ENCODE measurements around the gene ITGA5.

Gene ITGA5

DNA sequence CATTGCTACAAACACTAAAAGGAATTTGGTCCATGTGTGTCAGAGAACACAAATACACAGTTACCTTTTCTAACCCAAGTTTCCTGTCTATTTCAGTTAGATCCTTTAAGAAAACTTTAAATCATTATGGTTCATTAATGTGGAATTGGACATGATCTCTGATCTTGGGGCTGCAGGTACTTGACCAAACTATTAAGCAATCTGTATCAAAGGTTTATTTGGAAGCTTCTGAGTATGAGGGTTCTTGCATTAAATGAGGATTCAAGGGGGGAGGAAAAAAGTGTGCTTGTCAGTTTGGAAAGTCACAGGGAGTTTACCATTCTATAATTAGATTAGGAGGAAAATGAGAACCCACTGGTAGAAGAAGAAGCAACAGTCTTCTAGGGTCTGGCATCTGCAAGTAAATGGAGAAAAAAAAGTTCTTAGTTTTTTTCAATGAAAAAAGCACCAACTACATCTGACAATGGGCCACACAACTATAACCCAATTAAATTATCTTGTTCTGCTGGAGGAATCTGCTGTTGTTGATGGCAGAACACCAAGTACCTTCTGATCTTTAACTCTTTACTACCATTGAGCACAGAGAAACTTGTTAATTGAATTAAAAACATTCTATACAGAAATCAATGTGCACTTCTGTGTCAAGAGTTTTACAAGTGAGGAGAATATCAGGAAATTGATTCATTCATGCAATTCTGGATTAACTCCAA, 36.8 kb upstream of the ITGA5 start:
- no peak for DNase-seq (ENCODE audit: low spot score)
- no peak overlapping the region for H3K27ac ChIP-seq
- CTCF ChIA-PET, result no interaction called here
- TF ChIP-seq, protein P1, sequence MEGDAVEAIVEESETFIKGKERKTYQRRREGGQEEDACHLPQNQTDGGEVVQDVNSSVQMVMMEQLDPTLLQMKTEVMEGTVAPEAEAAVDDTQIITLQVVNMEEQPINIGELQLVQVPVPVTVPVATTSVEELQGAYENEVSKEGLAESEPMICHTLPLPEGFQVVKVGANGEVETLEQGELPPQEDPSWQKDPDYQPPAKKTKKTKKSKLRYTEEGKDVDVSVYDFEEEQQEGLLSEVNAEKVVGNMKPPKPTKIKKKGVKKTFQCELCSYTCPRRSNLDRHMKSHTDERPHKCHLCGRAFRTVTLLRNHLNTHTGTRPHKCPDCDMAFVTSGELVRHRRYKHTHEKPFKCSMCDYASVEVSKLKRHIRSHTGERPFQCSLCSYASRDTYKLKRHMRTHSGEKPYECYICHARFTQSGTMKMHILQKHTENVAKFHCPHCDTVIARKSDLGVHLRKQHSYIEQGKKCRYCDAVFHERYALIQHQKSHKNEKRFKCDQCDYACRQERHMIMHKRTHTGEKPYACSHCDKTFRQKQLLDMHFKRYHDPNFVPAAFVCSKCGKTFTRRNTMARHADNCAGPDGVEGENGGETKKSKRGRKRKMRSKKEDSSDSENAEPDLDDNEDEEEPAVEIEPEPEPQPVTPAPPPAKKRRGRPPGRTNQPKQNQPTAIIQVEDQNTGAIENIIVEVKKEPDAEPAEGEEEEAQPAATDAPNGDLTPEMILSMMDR (conservative IDR thresholded peaks at IDR 0.05; ENCODE audit: low read depth), result no peak
- POLR2A ChIA-PET (ENCODE audit: low non-redundant PET), result no interaction called here

DNA sequence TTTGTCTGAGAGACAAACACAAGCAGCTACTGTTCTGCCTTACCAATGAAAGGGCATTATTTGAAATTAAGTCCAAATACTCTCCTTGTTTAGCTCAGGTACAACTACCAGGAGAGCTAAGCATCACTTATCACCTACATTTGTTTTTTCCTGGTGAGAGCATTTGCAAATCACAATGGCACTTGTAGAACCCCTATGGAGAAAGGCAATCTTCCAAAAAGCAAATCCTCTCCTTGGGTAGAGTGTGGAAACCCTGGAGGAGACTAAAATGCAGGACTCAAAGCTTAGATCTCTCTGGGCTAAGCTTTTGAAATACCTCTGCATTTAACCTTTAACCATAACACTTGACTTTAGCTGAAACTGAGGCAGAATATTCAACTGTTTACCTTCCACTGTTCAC, 33.6 kb upstream of the ITGA5 start:
- POLR2A ChIA-PET (ENCODE audit: low non-redundant PET), result no interaction called here
- CTCF ChIA-PET, result interaction anchor here (0.8 kb wide), 1 partner anchor 53 kb away, joined by 3 read pairs; no protein-coding TSS in a partner anchor
- TF ChIP-seq, protein P1 (conservative IDR thresholded peaks at IDR 0.05; ENCODE audit: low read depth), result no peak
- no peak overlapping the region for H3K27ac ChIP-seq
- no peak for DNase-seq (ENCODE audit: low spot score)

DNA sequence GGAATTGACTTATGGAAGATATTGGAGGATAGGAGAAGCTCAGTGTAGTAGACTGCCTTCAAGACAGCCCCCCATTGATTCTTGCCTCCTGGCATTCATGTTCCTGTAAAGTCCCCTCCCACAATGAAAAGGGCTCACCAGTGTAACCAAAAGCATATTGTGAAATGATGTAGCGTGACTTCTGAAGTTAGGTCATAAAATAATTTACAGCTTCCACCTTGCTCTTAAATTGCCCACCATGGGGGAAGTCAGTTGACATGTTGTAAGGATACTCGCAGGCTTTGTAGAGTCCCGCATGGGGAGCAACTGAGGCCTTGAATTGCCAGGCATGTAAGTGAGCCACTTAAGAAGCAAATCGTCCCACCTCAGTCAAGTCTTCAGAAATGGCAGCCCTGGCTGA, 29.3 kb upstream of the ITGA5 start:
- TF ChIP-seq, protein P1 (conservative IDR thresholded peaks at IDR 0.05; ENCODE audit: low read depth), result no peak
- H3K27ac ChIP-seq, result no peak overlapping the region
- POLR2A ChIA-PET (ENCODE audit: low non-redundant PET), result no interaction called here
- no peak for DNase-seq (ENCODE audit: low spot score)
- CTCF ChIA-PET, result interaction anchor here (3.5 kb wide), 1 partner anchor 49 kb away, joined by 16 read pairs; no protein-coding TSS in a partner anchor

DNA sequence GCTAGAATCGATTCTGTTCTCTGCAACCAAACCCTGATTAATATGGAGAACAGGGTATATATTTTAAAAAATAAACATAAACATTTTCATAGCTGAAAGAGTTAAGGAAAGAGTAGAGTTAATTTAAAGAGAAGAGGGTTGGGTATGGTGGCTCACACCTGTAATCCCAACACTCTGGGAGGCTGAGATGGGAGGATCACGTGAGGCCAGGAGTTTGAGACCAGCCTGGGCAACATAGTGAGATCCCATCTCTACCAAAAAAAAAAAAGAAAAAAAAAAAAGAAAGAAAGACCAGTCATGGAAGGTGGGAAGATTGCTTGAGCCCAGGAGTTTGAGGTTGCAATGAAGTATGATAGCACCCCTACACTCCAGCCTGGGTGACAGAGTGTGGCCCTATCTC, 28.9 kb upstream of the ITGA5 start:
- no peak overlapping the region for H3K27ac ChIP-seq
- ChIA-PET CTCF (interaction anchor here (3.5 kb wide), 1 partner anchor 48 kb away, joined by 16 read pairs; no protein-coding TSS in a partner anchor), POLR2A (ENCODE audit: low non-redundant PET) (no interaction called here)
- TF ChIP-seq, protein P1 (conservative IDR thresholded peaks at IDR 0.05; ENCODE audit: low read depth), result no peak
- no peak for DNase-seq (ENCODE audit: low spot score)

DNA sequence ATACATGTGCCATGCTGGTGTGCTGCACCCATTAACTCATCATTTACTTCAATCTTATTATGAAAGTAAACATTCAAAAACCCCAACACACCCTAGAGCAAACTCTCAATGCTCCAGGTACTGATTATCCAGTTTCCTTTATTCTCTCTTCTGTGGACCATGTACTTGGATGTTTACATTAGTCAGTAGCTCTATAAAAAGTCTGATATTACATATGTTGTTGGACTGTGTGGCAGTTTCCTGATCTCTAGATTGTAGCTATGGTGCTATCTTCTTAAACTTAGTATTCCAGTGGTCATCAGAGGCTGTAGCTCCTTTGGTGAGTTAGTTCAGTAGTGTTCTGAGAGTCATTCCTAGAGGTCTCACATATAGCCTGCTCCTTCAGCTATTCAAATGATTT, 25.1 kb upstream of the ITGA5 start:
- ChIA-PET POLR2A (ENCODE audit: low non-redundant PET) (no interaction called here), CTCF (interaction anchor here (0.6 to 3.1 kb wide), 2 partner anchors 38 to 45 kb away, joined by 4 to 29 read pairs; no protein-coding TSS in a partner anchor)
- DNase-seq (ENCODE audit: low spot score), result no peak
- TF ChIP-seq, protein P1 (conservative IDR thresholded peaks at IDR 0.05; ENCODE audit: low read depth), result no peak
- H3K27ac ChIP-seq, result no peak overlapping the region

DNA sequence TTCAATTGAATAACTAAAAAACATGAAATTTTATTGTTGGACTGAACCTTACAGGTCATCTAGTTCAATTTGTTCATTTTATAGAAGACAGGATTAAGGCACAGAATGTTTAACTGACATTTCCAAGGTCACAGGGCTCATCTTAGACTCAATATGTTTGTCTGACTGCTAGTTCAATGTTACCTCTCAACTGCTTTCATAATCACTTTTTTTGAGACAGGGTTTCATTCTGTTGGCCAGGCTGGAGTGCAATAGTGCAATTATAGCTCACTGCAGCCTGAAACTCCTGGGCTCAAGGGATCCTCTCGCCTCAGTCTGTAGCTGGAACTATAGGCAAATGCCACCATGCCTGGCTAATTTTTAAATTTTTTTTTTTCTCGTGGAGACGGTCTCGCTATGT, 24.4 kb upstream of the ITGA5 start:
- DNase-seq (ENCODE audit: low spot score), result no peak
- CTCF ChIA-PET, result interaction anchor here (1.0 to 3.1 kb wide), 2 partner anchors 23 to 44 kb away, joined by 4 to 29 read pairs; no protein-coding TSS in a partner anchor
- POLR2A ChIA-PET (ENCODE audit: low non-redundant PET), result no interaction called here
- H3K27ac ChIP-seq, result no peak overlapping the region
- TF ChIP-seq, protein P1 (conservative IDR thresholded peaks at IDR 0.05; ENCODE audit: low read depth), result no peak

Data from RWPE1 (cell line).